SK-N-SH treated with all-trans-retinoic acid at 6 μM for 48 hours (cell line): ENCODE data around the gene CXCL8.

ENCODE experiments used
- ARNTL ChIP-seq: fragments of 450-650 bp; formaldehyde crosslinking; IDR thresholded peaks from 2 replicates; pipeline ENCODE4 v1.5.0; 2020; ENCODE audit warnings: low read depth, mild to moderate bottlenecking, moderate library complexity, borderline replicate concordance
- PPARA ChIP-seq: fragments of 250-450 bp; sonication (Bioruptor Pico); IDR thresholded peaks from 2 replicates; pipeline ENCODE4 v1.5.0; 2020; ENCODE audit warnings: mild to moderate bottlenecking, borderline replicate concordance
- ZNF565 ChIP-seq: fragments of 450-650 bp; formaldehyde crosslinking; conservative IDR thresholded peaks from 2 replicates; pipeline ENCODE4 v1.5.0; 2020; ENCODE audit warnings: low read depth, mild to moderate bottlenecking, moderate library complexity

GRCh38 chr4:73741031-73741749 lies 821 bp downstream of the CXCL8 start:
- TF ChIP-seq ARNTL (CRISPR knock-in tag) (no peak), PPARA (no peak), ZNF565 (no peak)
